K562 (cell line): ENCODE results near the gene KIF19. TPM values are rescaled to one million over a fixed set of nuclear protein-coding genes. Genes with fewer than 3 reads are reported as not detected.
"Not testable (repeated sequence)": the region's sequence is repeated elsewhere in the genome, so short reads cannot be mapped to it uniquely, and the experiment has no call there.

Experiments used
- ATAC-seq: fragments of 200-7000 bp; cut with Tn5 transposase; 3 replicates; pipeline ENCODE4 v1.9.1; 2020; ENCODE audit warnings: moderate library complexity
- BruUV-seq: library from RNA; stranded (reverse); fragments of 400-500 nt; replicated peaks from 2 replicates; lab custom pipeline; 2021; lab: Mats Ljungman, UMichigan
- CTCF ChIA-PET: fragments of 300-600 bp; formaldehyde crosslinking; extraction: SDS; loops from one replicate; lab custom pipeline; 2021; ENCODE audit warnings: low intra/inter-chr PET ratio; lab: Yijun Ruan, JAX
- POLR2A ChIA-PET: fragments of 300-600, 350-650 bp; sonication (Branson Sonifier 250); formaldehyde crosslinking; extraction: SDS; loops from one replicate; lab custom pipeline; 2021; ENCODE audit warnings: antibody characterized with exemption, inconsistent platforms; lab: Yijun Ruan, JAX
- DNase-seq, 4 experiments: peaks; one replicate each; pipeline versions ENCODE4 v3.0.0 to v3.0.0-alpha.2; 2011 to 2018; ENCODE audit warnings: low spot score in 3 of 4, mixed read lengths in 3 of 4; ENCODE audit errors: extremely low read depth in 1 of 4
- FAIRE-seq: peaks from 2 replicates; lab custom pipeline; 2011; peaks lifted over from hg19 to GRCh38; lab: Jason Lieb, UNC
- H2AFZ ChIP-seq: 2 replicates; pipeline ENCODE4 v1.6.0; 2011; ENCODE audit warnings: low read depth, low read length, control low read depth, inconsistent platforms
- H3K27ac ChIP-seq: fragments of 200-600 bp; 3 replicates; pipeline ENCODE4 v1.8.0; 2011; ENCODE audit warnings: low read depth, mild to moderate bottlenecking, control low read depth, inconsistent platforms, low read length, moderate library complexity, mixed read lengths; ENCODE audit errors: extremely low read depth
- H3K27me3 ChIP-seq, 2 experiments: fragments of 300-600 bp in 1 of 2; 2 replicates in 1 of 2; 3 replicates in 1 of 2; pipeline versions ENCODE4 v1.6.0 to v1.8.0; 2011; ENCODE audit warnings: inconsistent platforms in 2 of 2, low read length in 2 of 2, mild to moderate bottlenecking in 1 of 2, mixed read lengths in 1 of 2, moderate library complexity in 1 of 2; ENCODE audit not compliant: control insufficient read depth in 2 of 2, insufficient read depth in 2 of 2
- H3K36me3 ChIP-seq: fragments of 300-600 bp; 3 replicates; pipeline ENCODE4 v1.8.0; 2011; ENCODE audit warnings: mild to moderate bottlenecking, low read length, inconsistent platforms; ENCODE audit not compliant: control insufficient read depth, insufficient read depth
- H3K4me1 ChIP-seq, 2 experiments: fragments of 200-600 bp in 1 of 2; replicated peaks in 1 of 2; 2 replicates in 1 of 2; 3 replicates in 1 of 2; pipeline versions ENCODE4 v1.5.1 to v1.8.0; 2011; ENCODE audit warnings: inconsistent platforms in 2 of 2, low read length in 2 of 2, mild to moderate bottlenecking in 1 of 2, mixed read lengths in 1 of 2, moderate library complexity in 1 of 2; ENCODE audit not compliant: control insufficient read depth in 2 of 2, insufficient read depth in 2 of 2
- H3K4me2 ChIP-seq: 2 replicates; pipeline ENCODE4 v1.6.1; 2011; ENCODE audit warnings: low read length, control low read depth, inconsistent platforms, mixed read lengths; ENCODE audit not compliant: insufficient read depth
- H3K4me3 ChIP-seq: fragments of 200-600 bp; sonication (generic), shearing (Covaris generic); 2 replicates; pipeline ENCODE4 v1.5.1; 2016; ENCODE audit warnings: control low read depth, inconsistent platforms
- H3K79me2 ChIP-seq: fragments of 200-600 bp; 3 replicates; pipeline ENCODE4 v1.8.0; 2011; ENCODE audit warnings: low read length, inconsistent platforms; ENCODE audit not compliant: control insufficient read depth, insufficient read depth
- H3K9ac ChIP-seq, 2 experiments: 2 replicates each; pipeline versions ENCODE4 v1.6.0 to v1.6.1; 2011; ENCODE audit warnings: low read depth in 2 of 2, low read length in 2 of 2, control low read depth in 1 of 2, inconsistent platforms in 1 of 2, mild to moderate bottlenecking in 1 of 2, mixed read lengths in 1 of 2; ENCODE audit not compliant: insufficient read depth in 1 of 2
- H3K9me1 ChIP-seq: one replicate; pipeline ENCODE4 v1.6.0; 2011; ENCODE audit warnings: inconsistent platforms, mild to moderate bottlenecking, low read length, moderate library complexity; ENCODE audit not compliant: control insufficient read depth, insufficient read depth
- H3K9me3 ChIP-seq: replicated peaks from 2 replicates; pipeline ENCODE4 v1.5.1; 2011; ENCODE audit warnings: low read depth, low read length, inconsistent platforms; ENCODE audit not compliant: control insufficient read depth, insufficient read depth
- H4K20me1 ChIP-seq: replicated peaks from 2 replicates; pipeline ENCODE4 v1.6.1; 2011; ENCODE audit warnings: low read length, inconsistent platforms, mixed read lengths; ENCODE audit not compliant: control insufficient read depth, insufficient read depth
- BCOR ChIP-seq: fragments of 450-650 bp; IDR thresholded peaks from 2 replicates; pipeline ENCODE4 v1.6.1; 2016
- RBM25 ChIP-seq: fragments of 200-400 bp; formaldehyde crosslinking; IDR thresholded peaks from 2 replicates; pipeline ENCODE4 v1.6.1; 2018; ENCODE audit warnings: low read length, low read depth, moderate library complexity; ENCODE audit not compliant: severe bottlenecking
- SMARCA5 ChIP-seq: fragments of 450-650 bp; IDR thresholded peaks from 2 replicates; pipeline ENCODE4 v1.6.1; 2016
- WGBS: fragments of 100-300 bp; shearing (Covaris generic); methylation state at CpG from one replicate; pipeline ENCODE4 v1.1.6; 2016; ENCODE audit warnings: low coverage, mixed read lengths; ENCODE audit not compliant: insufficient coverage; ENCODE audit errors: missing lambda C conversion rate; 5-methylcytosine and 5-hydroxymethylcytosine counted together
- in situ Hi-C: fragments of 300-500 bp; cut with MboI; formaldehyde crosslinking; loops from 4 replicates; pipeline ENCODE4 v1.15.0; 2018; ENCODE audit warnings: inconsistent platforms, mixed read lengths
- intact Hi-C: fragments of 100-400 bp; cut with micrococcal nuclease; formaldehyde crosslinking; loops from 2 replicates; pipeline ENCODE4 v1.14.2; 2022
- polyA plus RNA-seq, 8 experiments: library from polyadenylated mRNA; depleted of rRNA in 4 of 8; stranded (reverse) in 5 of 8; unstranded in 3 of 8; fragments of >200 nt; fragmentation: Nextera tagmentation in 2 of 8; fragmentation: Illumina TruSeq in 1 of 8; extraction: Ambion mirVana in 2 of 8; extraction: Trizol in 1 of 8; gene quantifications; 2 replicates each; pipeline versions ENCODE4 v1.2.1 to v1.2.3, GENCODE V29; 2011 to 2014; ENCODE audit warnings: inconsistent platforms in 1 of 8, missing spikeins in 1 of 8
- total RNA-seq, 7 experiments: library from RNA; depleted of rRNA in 6 of 7; stranded (reverse); fragments of >200 nt in 6 of 7; fragmentation: Illumina TruSeq in 2 of 7; extraction: Trizol in 2 of 7; gene quantifications; 2 replicates each; pipeline versions ENCODE4 v1.2.1 to v1.2.3, GENCODE V29; 2011 to 2021; ENCODE audit warnings: low replicate concordance in 1 of 7

KIF19 gene
- total and polyA plus RNA-seq, 9 of the 15 experiments (the other 6 are each of a cell fraction or from before 2014, with no cell fraction given), result 0.10 TPM; not detected in 8

GRCh38 chr17:74405311-74405710, 79.3 kb downstream of the KIF19 start:
- peaks cover 17 to 43% of the 10 kb centered on the region in 2 experiments; a peak in 3 of 5 replicates for H3K27me3 ChIP-seq
- DNase-seq, BruUV-seq, H3K4me1 ChIP-seq, FAIRE-seq, in situ Hi-C loops, CTCF ChIA-PET, H3K9ac ChIP-seq, H2AFZ ChIP-seq, H3K27ac ChIP-seq: not testable (repeated sequence)
- POLR2A ChIA-PET, result interaction anchor here (0.8 kb wide), 1 partner anchor 16 kb away, joined by 4 read pairs; no protein-coding TSS in a partner anchor
- 5% methylated on average over 5 of the region's 5 CpGs for WGBS
- TF ChIP-seq RBM25 (peak; percentile 55), SMARCA5 (peak; percentile 47; the same call in 1 of the 2 replicates), BCOR (peak; percentile 49; the same call in 1 of the 2 replicates)
- TF ChIP-seq, all 486 proteins: peak for 3; not testable (repeated sequence) for 483
- H3K9me1 ChIP-seq, H3K36me3 ChIP-seq, H3K9me3 ChIP-seq, ATAC-seq, H3K4me3 ChIP-seq, H4K20me1 ChIP-seq, intact Hi-C loops, H3K4me2 ChIP-seq, H3K79me2 ChIP-seq: not testable (repeated sequence)

Other genes with a start within 250 kb of the KIF19 start
Only the 7 nearest of the 10 such genes appear.
- gene RPL38, start 122.5 kb upstream of the KIF19 start, total RNA-seq (2014; rRNA removed), result 2,881 and 3,864 TPM in 2 replicates
- gene RPL38, start 122.5 kb upstream of the KIF19 start, total RNA-seq (2014; rRNA removed; fragmentation: Illumina TruSeq; extraction: Trizol), result 1,940 and 1,970 TPM in 2 replicates
- gene RPL38, start 122.5 kb upstream of the KIF19 start, total RNA-seq (2015; rRNA removed; fragmentation: Illumina TruSeq; extraction: Trizol), result 2,305 and 2,457 TPM in 2 replicates
- gene RPL38, start 122.5 kb upstream of the KIF19 start, total RNA-seq (2021), result 1,177 and 1,224 TPM in 2 replicates
- 1,194 and 1,318 TPM in 2 replicates for gene RPL38, start 122.5 kb upstream of the KIF19 start, polyA plus RNA-seq (2011; rRNA removed)
- gene RPL38, start 122.5 kb upstream of the KIF19 start, polyA plus RNA-seq (2014; fragmentation: Illumina TruSeq; extraction: Trizol), result 1,709 and 2,292 TPM in 2 replicates
- 1,000 to 10,000 TPM; 1,939 to 2,988 TPM for gene RPL38, start 122.5 kb upstream of the KIF19 start, polyA plus RNA-seq (2014; fragmentation: Nextera tagmentation; extraction: Ambion mirVana)
- gene RPL38, start 122.5 kb upstream of the KIF19 start, polyA plus RNA-seq (2014; rRNA removed), result 1,879 and 3,414 TPM in 2 replicates
- gene TTYH2, start 112.7 kb upstream of the KIF19 start, total RNA-seq (2014; rRNA removed), result 1.1 and 1.8 TPM in 2 replicates
- gene TTYH2, start 112.7 kb upstream of the KIF19 start, total RNA-seq (2014; rRNA removed; fragmentation: Illumina TruSeq; extraction: Trizol), result 0.57 and 0.76 TPM in 2 replicates
- 0.91 and 1.2 TPM in 2 replicates for gene TTYH2, start 112.7 kb upstream of the KIF19 start, total RNA-seq (2015; rRNA removed; fragmentation: Illumina TruSeq; extraction: Trizol)
- 1.1 and 1.6 TPM in 2 replicates for gene TTYH2, start 112.7 kb upstream of the KIF19 start, total RNA-seq (2021)
- gene TTYH2, start 112.7 kb upstream of the KIF19 start, polyA plus RNA-seq (2011; rRNA removed), result 2.0 and 5.3 TPM in 2 replicates
- gene TTYH2, start 112.7 kb upstream of the KIF19 start, polyA plus RNA-seq (2014; fragmentation: Illumina TruSeq; extraction: Trizol), result 1.1 and 1.2 TPM in 2 replicates
- under 1 TPM; 0.03 to 0.10 TPM for gene TTYH2, start 112.7 kb upstream of the KIF19 start, polyA plus RNA-seq (2014; fragmentation: Nextera tagmentation; extraction: Ambion mirVana)
- 0.86 and 2.0 TPM in 2 replicates for gene TTYH2, start 112.7 kb upstream of the KIF19 start, polyA plus RNA-seq (2014; rRNA removed)
- gene DNAI2, start 52.0 kb upstream of the KIF19 start, total RNA-seq (2014; rRNA removed), result not detected in 2 replicates
- not detected in 2 replicates for gene DNAI2, start 52.0 kb upstream of the KIF19 start, total RNA-seq (2014; rRNA removed; fragmentation: Illumina TruSeq; extraction: Trizol)
- not detected in 2 replicates for gene DNAI2, start 52.0 kb upstream of the KIF19 start, total RNA-seq (2015; rRNA removed; fragmentation: Illumina TruSeq; extraction: Trizol)
- not detected in 2 replicates for gene DNAI2, start 52.0 kb upstream of the KIF19 start, total RNA-seq (2021)
- not detected in 2 replicates for gene DNAI2, start 52.0 kb upstream of the KIF19 start, polyA plus RNA-seq (2011; rRNA removed)
- gene DNAI2, start 52.0 kb upstream of the KIF19 start, polyA plus RNA-seq (2014; fragmentation: Illumina TruSeq; extraction: Trizol), result not detected in 2 replicates
- not detected for gene DNAI2, start 52.0 kb upstream of the KIF19 start, polyA plus RNA-seq (2014; fragmentation: Nextera tagmentation; extraction: Ambion mirVana)
- not detected in 2 replicates for gene DNAI2, start 52.0 kb upstream of the KIF19 start, polyA plus RNA-seq (2014; rRNA removed)
- not detected in 2 replicates for gene BTBD17, start 35.6 kb downstream of the KIF19 start, total RNA-seq (2014; rRNA removed)
- not detected in 2 replicates for gene BTBD17, start 35.6 kb downstream of the KIF19 start, total RNA-seq (2014; rRNA removed; fragmentation: Illumina TruSeq; extraction: Trizol)
- gene BTBD17, start 35.6 kb downstream of the KIF19 start, total RNA-seq (2015; rRNA removed; fragmentation: Illumina TruSeq; extraction: Trizol), result not detected in 2 replicates
- not detected in 2 replicates for gene BTBD17, start 35.6 kb downstream of the KIF19 start, total RNA-seq (2021)
- not detected in 2 replicates for gene BTBD17, start 35.6 kb downstream of the KIF19 start, polyA plus RNA-seq (2011; rRNA removed)
- gene BTBD17, start 35.6 kb downstream of the KIF19 start, polyA plus RNA-seq (2014; fragmentation: Illumina TruSeq; extraction: Trizol), result not detected in 2 replicates
- not detected for gene BTBD17, start 35.6 kb downstream of the KIF19 start, polyA plus RNA-seq (2014; fragmentation: Nextera tagmentation; extraction: Ambion mirVana)
- gene BTBD17, start 35.6 kb downstream of the KIF19 start, polyA plus RNA-seq (2014; rRNA removed), result not detected in 2 replicates
- not detected in 2 replicates for gene GPR142, start 41.3 kb downstream of the KIF19 start, total RNA-seq (2014; rRNA removed)
- gene GPR142, start 41.3 kb downstream of the KIF19 start, total RNA-seq (2014; rRNA removed; fragmentation: Illumina TruSeq; extraction: Trizol), result not detected in 2 replicates
- gene GPR142, start 41.3 kb downstream of the KIF19 start, total RNA-seq (2015; rRNA removed; fragmentation: Illumina TruSeq; extraction: Trizol), result not detected in 2 replicates
- not detected in 2 replicates for gene GPR142, start 41.3 kb downstream of the KIF19 start, total RNA-seq (2021)
- not detected in 2 replicates for gene GPR142, start 41.3 kb downstream of the KIF19 start, polyA plus RNA-seq (2011; rRNA removed)
- not detected in 2 replicates for gene GPR142, start 41.3 kb downstream of the KIF19 start, polyA plus RNA-seq (2014; fragmentation: Illumina TruSeq; extraction: Trizol)
- not detected for gene GPR142, start 41.3 kb downstream of the KIF19 start, polyA plus RNA-seq (2014; fragmentation: Nextera tagmentation; extraction: Ambion mirVana)
- gene GPR142, start 41.3 kb downstream of the KIF19 start, polyA plus RNA-seq (2014; rRNA removed), result not detected in 2 replicates
- 6.5 and 7.6 TPM in 2 replicates for gene GPRC5C, start 105.9 kb downstream of the KIF19 start, total RNA-seq (2014; rRNA removed)
- gene GPRC5C, start 105.9 kb downstream of the KIF19 start, total RNA-seq (2014; rRNA removed; fragmentation: Illumina TruSeq; extraction: Trizol), result 1.1 and 1.6 TPM in 2 replicates
- 4.1 and 4.4 TPM in 2 replicates for gene GPRC5C, start 105.9 kb downstream of the KIF19 start, total RNA-seq (2015; rRNA removed; fragmentation: Illumina TruSeq; extraction: Trizol)
- 6.4 and 7.8 TPM in 2 replicates for gene GPRC5C, start 105.9 kb downstream of the KIF19 start, total RNA-seq (2021)
- gene GPRC5C, start 105.9 kb downstream of the KIF19 start, polyA plus RNA-seq (2011; rRNA removed), result 9.0 and 85.5 TPM in 2 replicates
- gene GPRC5C, start 105.9 kb downstream of the KIF19 start, polyA plus RNA-seq (2014; fragmentation: Illumina TruSeq; extraction: Trizol), result 2.1 and 4.1 TPM in 2 replicates
- gene GPRC5C, start 105.9 kb downstream of the KIF19 start, polyA plus RNA-seq (2014; fragmentation: Nextera tagmentation; extraction: Ambion mirVana), result under 1 TPM; 0.28 to 0.41 TPM
- gene GPRC5C, start 105.9 kb downstream of the KIF19 start, polyA plus RNA-seq (2014; rRNA removed), result 5.9 and 9.6 TPM in 2 replicates
- 0.23 and 0.49 TPM in 2 replicates for gene CD300A, start 140.4 kb downstream of the KIF19 start, total RNA-seq (2014; rRNA removed)
- 0.22 and 0.29 TPM in 2 replicates for gene CD300A, start 140.4 kb downstream of the KIF19 start, total RNA-seq (2014; rRNA removed; fragmentation: Illumina TruSeq; extraction: Trizol)
- gene CD300A, start 140.4 kb downstream of the KIF19 start, total RNA-seq (2015; rRNA removed; fragmentation: Illumina TruSeq; extraction: Trizol), result 0.76 and 0.79 TPM in 2 replicates
- gene CD300A, start 140.4 kb downstream of the KIF19 start, total RNA-seq (2021), result 0.36 and 0.44 TPM in 2 replicates
- gene CD300A, start 140.4 kb downstream of the KIF19 start, polyA plus RNA-seq (2011; rRNA removed), result 1.7 and 19.7 TPM in 2 replicates
- 0.39 and 0.50 TPM in 2 replicates for gene CD300A, start 140.4 kb downstream of the KIF19 start, polyA plus RNA-seq (2014; fragmentation: Illumina TruSeq; extraction: Trizol)
- gene CD300A, start 140.4 kb downstream of the KIF19 start, polyA plus RNA-seq (2014; fragmentation: Nextera tagmentation; extraction: Ambion mirVana), result under 1 TPM in 1 of 2 experiments, not detected in 1; 0.21 TPM
- gene CD300A, start 140.4 kb downstream of the KIF19 start, polyA plus RNA-seq (2014; rRNA removed), result 0.26 and 0.50 TPM in 2 replicates